ENCODE results near the gene VSTM4. TPM values are rescaled to one million over a fixed set of nuclear protein-coding genes. Genes with fewer than 3 reads are reported as not detected.

Gene VSTM4
- total and polyA plus RNA-seq, 2 experiments from 2014 or later = 0.21 to 0.66 TPM

DNA sequence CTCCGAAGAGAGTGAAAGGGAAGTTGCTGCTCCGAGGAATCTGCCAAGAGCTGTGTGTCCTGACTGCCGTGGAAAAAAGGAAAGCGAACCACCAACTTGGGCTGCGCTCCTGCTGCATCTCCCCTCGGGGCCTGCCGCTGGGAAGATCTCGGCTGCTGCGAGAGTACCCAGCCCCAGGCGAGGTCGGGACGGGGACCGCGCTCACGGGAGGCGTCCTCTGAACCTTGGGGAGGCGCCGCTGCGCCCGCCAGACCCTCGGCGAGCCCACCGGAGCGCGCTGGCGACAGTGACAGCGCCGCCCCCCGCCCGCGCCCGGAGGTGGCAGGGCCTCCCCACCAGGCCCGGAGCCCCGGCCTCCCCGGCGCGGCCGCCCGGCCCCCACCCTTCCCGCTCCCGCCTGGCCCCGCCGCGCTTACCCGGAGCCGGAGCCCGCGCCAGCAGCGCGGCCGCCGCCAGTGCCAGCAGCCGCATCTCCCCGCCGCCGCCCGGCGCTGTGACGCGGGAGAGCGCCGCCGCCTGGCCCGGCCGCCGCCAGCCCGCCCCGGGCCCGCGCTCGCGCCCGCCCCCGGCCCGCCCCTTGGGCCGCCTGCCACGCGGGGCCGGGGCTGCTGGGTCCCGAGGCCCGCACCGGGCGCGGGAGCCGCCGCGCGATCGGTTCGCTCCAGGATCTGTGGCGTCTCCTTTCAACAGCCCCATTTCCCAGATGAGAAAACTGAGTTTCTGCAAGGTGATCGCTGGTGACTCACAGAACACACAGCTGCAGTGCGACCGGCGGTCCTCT is at the start of gene VSTM4 (continued):
- TF ChIP-seq EZH2 (IDR thresholded peaks at IDR 0.05; ENCODE audit: low read depth, unreplicated experiment) = no peak

DNA sequence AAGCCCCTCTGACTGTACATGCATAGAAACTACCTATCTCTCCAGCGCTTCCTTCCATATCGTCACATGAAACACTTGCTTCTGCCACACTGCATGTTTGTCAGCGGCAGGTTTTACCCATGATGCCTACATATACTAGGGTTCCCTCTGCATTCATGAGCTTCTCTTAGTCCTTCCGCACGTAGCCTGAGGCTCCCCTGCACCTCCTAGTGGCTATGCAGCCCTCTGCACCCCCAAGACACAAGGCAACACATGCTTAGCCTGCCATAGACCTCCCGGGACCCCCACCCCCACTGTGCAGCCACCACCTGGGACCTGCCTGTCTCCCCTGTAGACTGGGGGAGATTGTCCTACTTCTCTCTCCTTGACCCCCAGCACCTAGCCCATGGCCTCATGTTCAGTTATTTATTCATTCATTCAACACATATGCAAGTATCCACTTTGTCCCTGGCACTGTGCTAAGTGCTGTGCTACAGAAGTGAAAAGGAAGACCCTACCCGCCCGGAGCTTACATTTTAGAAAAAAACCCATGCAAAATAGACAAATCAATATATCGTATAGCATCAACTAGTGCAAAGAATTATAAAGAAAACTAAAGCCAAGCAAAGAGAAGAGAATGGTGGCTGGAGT is 49.4 kb upstream of the VSTM4 start:
- Histone ChIP-seq H3K4me2 (no peak overlapping the region), H2AFZ (no peak overlapping the region; the same call in 1 of the 2 replicates)
- ATAC-seq = peak; percentile 93

DNA sequence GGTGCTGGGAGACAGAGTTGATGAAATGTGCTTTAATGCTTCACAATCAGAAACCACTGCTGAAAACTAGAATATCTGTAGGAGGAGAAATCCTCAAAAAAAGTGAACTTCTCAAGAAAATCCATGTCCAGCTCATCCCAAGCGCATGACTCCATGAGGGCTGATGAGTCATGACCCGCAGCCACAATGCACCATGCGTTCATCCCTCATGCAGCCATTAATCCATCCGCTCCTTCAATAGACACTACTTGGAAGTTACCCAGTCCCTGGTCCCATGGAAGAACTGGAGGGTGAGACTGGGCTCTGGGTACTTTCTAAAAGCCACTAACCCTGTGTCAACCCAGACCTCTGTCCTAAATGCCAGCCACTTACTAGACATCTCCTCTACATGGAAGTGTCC is 48.4 kb upstream of the VSTM4 start:
- Histone ChIP-seq H3K36me3 (ENCODE audit: insufficient read depth) (no peaks in the 10 kb centered on the region), H3K27me3 (ENCODE audit: insufficient read depth) (no peaks in the 10 kb centered on the region), H3K4me2 (no peak overlapping the region), H3K27ac (ENCODE audit: low read depth) (no peak overlapping the region), H3K4me1 (ENCODE audit: insufficient read depth) (peaks cover 7% of the 10 kb centered on the region), H3F3A (replicated peaks; ENCODE audit: low read depth) (no peaks in the 10 kb centered on the region), H3K9me2 (ENCODE audit: insufficient read depth) (no peaks in the 10 kb centered on the region), H3K79me2 (replicated peaks; ENCODE audit: insufficient read depth) (no peaks in the 10 kb centered on the region), H3K4me3 (no peak overlapping the region), H4K20me1 (replicated peaks; ENCODE audit: insufficient read depth) (no peaks in the 10 kb centered on the region), H2AFZ (no peak overlapping the region)
- peaks cover 18% of the 10 kb centered on the region for H3K4me1 Mint-ChIP-seq
- DNase-seq (ENCODE audit: low spot score) (no peak), ATAC-seq (no peak)
- no peaks in the 10 kb centered on the region for H3K36me3 Mint-ChIP-seq (ENCODE audit: low read depth)
- no peak for TF ChIP-seq ZNF331 (CRISPR knock-in tag; IDR thresholded peaks at IDR 0.05; ENCODE audit: low read depth)
- TF ChIP-seq, protein P1, sequence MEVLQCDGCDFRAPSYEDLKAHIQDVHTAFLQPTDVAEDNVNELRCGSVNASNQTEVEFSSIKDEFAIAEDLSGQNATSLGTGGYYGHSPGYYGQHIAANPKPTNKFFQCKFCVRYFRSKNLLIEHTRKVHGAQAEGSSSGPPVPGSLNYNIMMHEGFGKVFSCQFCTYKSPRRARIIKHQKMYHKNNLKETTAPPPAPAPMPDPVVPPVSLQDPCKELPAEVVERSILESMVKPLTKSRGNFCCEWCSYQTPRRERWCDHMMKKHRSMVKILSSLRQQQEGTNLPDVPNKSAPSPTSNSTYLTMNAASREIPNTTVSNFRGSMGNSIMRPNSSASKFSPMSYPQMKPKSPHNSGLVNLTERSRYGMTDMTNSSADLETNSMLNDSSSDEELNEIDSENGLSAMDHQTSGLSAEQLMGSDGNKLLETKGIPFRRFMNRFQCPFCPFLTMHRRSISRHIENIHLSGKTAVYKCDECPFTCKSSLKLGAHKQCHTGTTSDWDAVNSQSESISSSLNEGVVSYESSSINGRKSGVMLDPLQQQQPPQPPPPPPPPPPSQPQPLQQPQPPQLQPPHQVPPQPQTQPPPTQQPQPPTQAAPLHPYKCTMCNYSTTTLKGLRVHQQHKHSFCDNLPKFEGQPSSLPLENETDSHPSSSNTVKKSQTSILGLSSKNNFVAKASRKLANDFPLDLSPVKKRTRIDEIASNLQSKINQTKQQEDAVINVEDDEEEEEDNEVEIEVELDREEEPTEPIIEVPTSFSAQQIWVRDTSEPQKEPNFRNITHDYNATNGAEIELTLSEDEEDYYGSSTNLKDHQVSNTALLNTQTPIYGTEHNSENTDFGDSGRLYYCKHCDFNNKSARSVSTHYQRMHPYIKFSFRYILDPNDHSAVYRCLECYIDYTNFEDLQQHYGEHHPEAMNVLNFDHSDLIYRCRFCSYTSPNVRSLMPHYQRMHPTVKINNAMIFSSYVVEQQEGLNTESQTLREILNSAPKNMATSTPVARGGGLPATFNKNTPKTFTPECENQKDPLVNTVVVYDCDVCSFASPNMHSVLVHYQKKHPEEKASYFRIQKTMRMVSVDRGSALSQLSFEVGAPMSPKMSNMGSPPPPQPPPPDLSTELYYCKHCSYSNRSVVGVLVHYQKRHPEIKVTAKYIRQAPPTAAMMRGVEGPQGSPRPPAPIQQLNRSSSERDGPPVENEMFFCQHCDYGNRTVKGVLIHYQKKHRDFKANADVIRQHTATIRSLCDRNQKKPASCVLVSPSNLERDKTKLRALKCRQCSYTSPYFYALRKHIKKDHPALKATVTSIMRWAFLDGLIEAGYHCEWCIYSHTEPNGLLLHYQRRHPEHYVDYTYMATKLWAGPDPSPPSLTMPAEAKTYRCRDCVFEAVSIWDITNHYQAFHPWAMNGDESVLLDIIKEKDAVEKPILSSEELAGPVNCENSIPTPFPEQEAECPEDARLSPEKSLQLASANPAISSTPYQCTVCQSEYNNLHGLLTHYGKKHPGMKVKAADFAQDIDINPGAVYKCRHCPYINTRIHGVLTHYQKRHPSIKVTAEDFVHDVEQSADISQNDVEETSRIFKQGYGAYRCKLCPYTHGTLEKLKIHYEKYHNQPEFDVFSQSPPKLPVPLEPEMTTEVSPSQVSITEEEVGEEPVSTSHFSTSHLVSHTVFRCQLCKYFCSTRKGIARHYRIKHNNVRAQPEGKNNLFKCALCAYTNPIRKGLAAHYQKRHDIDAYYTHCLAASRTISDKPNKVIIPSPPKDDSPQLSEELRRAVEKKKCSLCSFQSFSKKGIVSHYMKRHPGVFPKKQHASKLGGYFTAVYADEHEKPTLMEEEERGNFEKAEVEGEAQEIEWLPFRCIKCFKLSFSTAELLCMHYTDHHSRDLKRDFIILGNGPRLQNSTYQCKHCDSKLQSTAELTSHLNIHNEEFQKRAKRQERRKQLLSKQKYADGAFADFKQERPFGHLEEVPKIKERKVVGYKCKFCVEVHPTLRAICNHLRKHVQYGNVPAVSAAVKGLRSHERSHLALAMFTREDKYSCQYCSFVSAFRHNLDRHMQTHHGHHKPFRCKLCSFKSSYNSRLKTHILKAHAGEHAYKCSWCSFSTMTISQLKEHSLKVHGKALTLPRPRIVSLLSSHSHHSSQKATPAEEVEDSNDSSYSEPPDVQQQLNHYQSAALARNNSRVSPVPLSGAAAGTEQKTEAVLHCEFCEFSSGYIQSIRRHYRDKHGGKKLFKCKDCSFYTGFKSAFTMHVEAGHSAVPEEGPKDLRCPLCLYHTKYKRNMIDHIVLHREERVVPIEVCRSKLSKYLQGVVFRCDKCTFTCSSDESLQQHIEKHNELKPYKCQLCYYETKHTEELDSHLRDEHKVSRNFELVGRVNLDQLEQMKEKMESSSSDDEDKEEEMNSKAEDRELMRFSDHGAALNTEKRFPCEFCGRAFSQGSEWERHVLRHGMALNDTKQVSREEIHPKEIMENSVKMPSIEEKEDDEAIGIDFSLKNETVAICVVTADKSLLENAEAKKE (CRISPR knock-in tag; IDR thresholded peaks at IDR 0.05) = no peak
- TF ChIP-seq, protein P2, sequence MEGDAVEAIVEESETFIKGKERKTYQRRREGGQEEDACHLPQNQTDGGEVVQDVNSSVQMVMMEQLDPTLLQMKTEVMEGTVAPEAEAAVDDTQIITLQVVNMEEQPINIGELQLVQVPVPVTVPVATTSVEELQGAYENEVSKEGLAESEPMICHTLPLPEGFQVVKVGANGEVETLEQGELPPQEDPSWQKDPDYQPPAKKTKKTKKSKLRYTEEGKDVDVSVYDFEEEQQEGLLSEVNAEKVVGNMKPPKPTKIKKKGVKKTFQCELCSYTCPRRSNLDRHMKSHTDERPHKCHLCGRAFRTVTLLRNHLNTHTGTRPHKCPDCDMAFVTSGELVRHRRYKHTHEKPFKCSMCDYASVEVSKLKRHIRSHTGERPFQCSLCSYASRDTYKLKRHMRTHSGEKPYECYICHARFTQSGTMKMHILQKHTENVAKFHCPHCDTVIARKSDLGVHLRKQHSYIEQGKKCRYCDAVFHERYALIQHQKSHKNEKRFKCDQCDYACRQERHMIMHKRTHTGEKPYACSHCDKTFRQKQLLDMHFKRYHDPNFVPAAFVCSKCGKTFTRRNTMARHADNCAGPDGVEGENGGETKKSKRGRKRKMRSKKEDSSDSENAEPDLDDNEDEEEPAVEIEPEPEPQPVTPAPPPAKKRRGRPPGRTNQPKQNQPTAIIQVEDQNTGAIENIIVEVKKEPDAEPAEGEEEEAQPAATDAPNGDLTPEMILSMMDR (conservative IDR thresholded peaks at IDR 0.05; ENCODE audit: low read depth in 2 of 2) = no peak
- H3K27me3 Mint-ChIP-seq (ENCODE audit: insufficient read depth, low read depth, poor library complexity) = no peaks in the 10 kb centered on the region
- H3K27ac Mint-ChIP-seq = no peak overlapping the region
- H3K9me3 Mint-ChIP-seq = no peaks in the 10 kb centered on the region
- H3K4me3 Mint-ChIP-seq = no peak overlapping the region

More for the DNA sequence above, 49.4 kb upstream of the VSTM4 start:
- Mint-ChIP-seq H3K27me3 (ENCODE audit: insufficient read depth, low read depth, poor library complexity) (peaks cover 1% of the 10 kb centered on the region), H3K27ac (no peak overlapping the region), H3K4me1 (peaks cover 12% of the 10 kb centered on the region), H3K36me3 (ENCODE audit: low read depth) (no peaks in the 10 kb centered on the region), H3K9me3 (no peaks in the 10 kb centered on the region), H3K4me3 (no peak overlapping the region)
- peak; percentile 80 for DNase-seq (ENCODE audit: low spot score)
- no peak for TF ChIP-seq JUNB (IDR thresholded peaks at IDR 0.05; ENCODE audit: unreplicated experiment)
- TF ChIP-seq, protein P2 (conservative IDR thresholded peaks at IDR 0.05; ENCODE audit: low read depth in 2 of 2) = peak; percentile 73 to 88
- H3K27me3 ChIP-seq (ENCODE audit: insufficient read depth) = no peaks in the 10 kb centered on the region
- no peak overlapping the region for H3K27ac ChIP-seq (ENCODE audit: low read depth)
- H3F3A ChIP-seq (replicated peaks; ENCODE audit: low read depth) = no peaks in the 10 kb centered on the region
- no peaks in the 10 kb centered on the region for H3K4me1 ChIP-seq (ENCODE audit: insufficient read depth)
- no peak overlapping the region for H3K4me3 ChIP-seq
- no peaks in the 10 kb centered on the region for H3K36me3 ChIP-seq (ENCODE audit: insufficient read depth)
- H4K20me1 ChIP-seq (replicated peaks; ENCODE audit: insufficient read depth) = no peaks in the 10 kb centered on the region
- no peaks in the 10 kb centered on the region for H3K9me2 ChIP-seq (ENCODE audit: insufficient read depth)
- H3K79me2 ChIP-seq (replicated peaks; ENCODE audit: insufficient read depth) = no peaks in the 10 kb centered on the region

Data from GM23338 (cell line).